OCI-LY7 (cell line): Measurements from ENCODE around the gene GTPBP4.

ENCODE experiments used
- CTCF ChIP-seq: fragments of 200-600 bp; sonication (generic); conservative IDR thresholded peaks from 2 replicates; pipeline ENCODE4 v1.5.1; 2014; ENCODE audit warnings: mild to moderate bottlenecking, antibody characterized with exemption, low read length, moderate library complexity, mixed read lengths
- EZH2phosphoT487 ChIP-seq: fragments of 200-600 bp; sonication (generic); IDR thresholded peaks from 2 replicates; pipeline ENCODE4 v1.6.1; 2018; ENCODE audit warnings: low read depth, borderline replicate concordance, mild to moderate bottlenecking, mixed run types, antibody characterized with exemption, low read length, moderate library complexity, mixed read lengths

GRCh38 chr10:1043532-1043995 is 55.3 kb downstream of the GTPBP4 start:
- TF ChIP-seq EZH2phosphoT487 (no peak), CTCF (no peak)
